Choroid plexus epithelial cell (primary cell): Measurements from ENCODE around the gene DMGDH.
A peak's percentile ranks its signal among the peaks of the same experiment; 100 is the strongest.

Experiments
- DNase-seq: peaks from one replicate; pipeline ENCODE4 v3.0.0-alpha.2; 2010; ENCODE audit warnings: low read depth
- H3K4me3 ChIP-seq: 2 replicates; pipeline ENCODE4 v1.5.1; 2011; ENCODE audit warnings: low read depth, mild to moderate bottlenecking, control low read depth, low read length, moderate library complexity
- CTCF ChIP-seq: conservative IDR thresholded peaks from 2 replicates; pipeline ENCODE4 v1.5.1; 2011; ENCODE audit warnings: low read depth, mild to moderate bottlenecking, control low read depth, inconsistent platforms, low read length, moderate library complexity

The DMGDH gene

GRCh38 chr5:78964889-78965288 is 104.6 kb downstream of the DMGDH start:
- peak; percentile 90 for DNase-seq
- TF ChIP-seq CTCF: peak; percentile 63
- H3K4me3 ChIP-seq: no peak overlapping the region

- no peak overlapping the region for H3K4me3 ChIP-seq
- no peak for TF ChIP-seq CTCF
- DNase-seq: no peak
Observed at GRCh38 chr5:78961743-78962142, 107.7 kb downstream of the DMGDH start.

GRCh38 chr5:78959767-78960166 is 109.7 kb downstream of the DMGDH start:
- no peak overlapping the region for H3K4me3 ChIP-seq
- no peak for TF ChIP-seq CTCF
- DNase-seq: no peak

- H3K4me3 ChIP-seq: no peak overlapping the region
- DNase-seq: no peak
- no peak for TF ChIP-seq CTCF
Observed at GRCh38 chr5:78958672-78959445, 110.6 kb downstream of the DMGDH start.

GRCh38 chr5:78956901-78957300 is 112.6 kb downstream of the DMGDH start:
- H3K4me3 ChIP-seq: no peak overlapping the region
- DNase-seq: no peak
- no peak for TF ChIP-seq CTCF

GRCh38 chr5:78953092-78953800 is 116.2 kb downstream of the DMGDH start:
- no peak for TF ChIP-seq CTCF
- peak; percentile 63 for DNase-seq
- H3K4me3 ChIP-seq: no peak overlapping the region
